IMR-90 (cell line): ENCODE measurements around the gene LTBP1. TPM values are rescaled to one million over a fixed set of nuclear protein-coding genes. Genes with fewer than 3 reads are reported as not detected.

Source experiments
- ATAC-seq: fragments of 200-7000 bp; cut with Tn5 transposase; 2 replicates; pipeline ENCODE4 v1.9.1; 2020; ENCODE audit warnings: low read depth, mild to moderate bottlenecking, moderate library complexity
- BruUV-seq: library from RNA; stranded (reverse); fragments of 400-500 nt; replicated peaks from 2 replicates; lab custom pipeline; 2021; lab: Mats Ljungman, UMichigan
- CTCF ChIA-PET: fragments of 300-600 bp; formaldehyde crosslinking; extraction: SDS; loops from one replicate; lab custom pipeline; 2021; ENCODE audit warnings: antibody characterized with exemption; lab: Yijun Ruan, JAX
- POLR2A ChIA-PET: fragments of 300-600 bp; sonication (Branson Sonifier 250); formaldehyde crosslinking; loops from one replicate; lab custom pipeline; 2022; ENCODE audit warnings: antibody characterized with exemption; ENCODE audit not compliant: unreplicated experiment; lab: Charles Lee
- DNase-seq: peaks from one replicate; pipeline ENCODE4 v3.0.0; 2013
- H2AFZ ChIP-seq: replicated peaks from 2 replicates; pipeline ENCODE3; 2013; ENCODE audit warnings: low read length, mild to moderate bottlenecking; ENCODE audit not compliant: poor library complexity
- H2AK5ac ChIP-seq: 2 replicates; pipeline ENCODE4 v1.6.1; 2013; ENCODE audit warnings: low read depth, low read length, inconsistent platforms
- H2AK9ac ChIP-seq: replicated peaks from 2 replicates; pipeline ENCODE3; 2013; ENCODE audit warnings: mild to moderate bottlenecking, low read depth, low read length, moderate library complexity; ENCODE audit not compliant: poor library complexity
- H2BK120ac ChIP-seq: 2 replicates; pipeline ENCODE4 v1.6.1; 2013; ENCODE audit warnings: low read depth, low read length, inconsistent platforms
- H2BK15ac ChIP-seq: 3 replicates; pipeline ENCODE4 v1.6.1; 2013; ENCODE audit warnings: low read depth, low read length, inconsistent platforms
- H2BK20ac ChIP-seq: 2 replicates; pipeline ENCODE4 v1.6.1; 2013; ENCODE audit warnings: low read depth, mild to moderate bottlenecking, inconsistent platforms, low read length, moderate library complexity
- H2BK5ac ChIP-seq: 2 replicates; pipeline ENCODE4 v1.6.1; 2013; ENCODE audit warnings: mild to moderate bottlenecking, low read depth, low read length, inconsistent platforms; ENCODE audit not compliant: poor library complexity, severe bottlenecking
- H3K14ac ChIP-seq: replicated peaks from 2 replicates; pipeline ENCODE4 v1.6.1; 2013; ENCODE audit warnings: low read depth, low read length, inconsistent platforms
- H3K18ac ChIP-seq: 2 replicates; pipeline ENCODE4 v1.6.1; 2013; ENCODE audit warnings: low read depth, low read length, control low read depth
- H3K23ac ChIP-seq: 2 replicates; pipeline ENCODE4 v1.6.1; 2013; ENCODE audit warnings: low read depth, low read length, inconsistent platforms
- H3K27ac ChIP-seq: 2 replicates; pipeline ENCODE4 v1.5.1; 2013; ENCODE audit warnings: mild to moderate bottlenecking, control low read depth, low read length; ENCODE audit not compliant: insufficient read depth
- H3K27me3 ChIP-seq: 2 replicates; pipeline ENCODE4 v1.6.1; 2013; ENCODE audit warnings: low read length; ENCODE audit not compliant: control insufficient read depth, insufficient read depth
- H3K36me3 ChIP-seq: 2 replicates; pipeline ENCODE4 v1.6.1; 2013; ENCODE audit warnings: low read length, mixed read lengths; ENCODE audit not compliant: control insufficient read depth, insufficient read depth
- H3K4ac ChIP-seq: 2 replicates; pipeline ENCODE4 v1.6.1; 2013; ENCODE audit warnings: low read depth, low read length, inconsistent platforms
- H3K4me1 ChIP-seq: 2 replicates; pipeline ENCODE4 v1.6.1; 2013; ENCODE audit warnings: low read length, mixed read lengths; ENCODE audit not compliant: control insufficient read depth, insufficient read depth
- H3K4me2 ChIP-seq: 2 replicates; pipeline ENCODE4 v1.6.1; 2013; ENCODE audit warnings: low read depth, mild to moderate bottlenecking, control low read depth, low read length, moderate library complexity
- H3K4me3 ChIP-seq: 2 replicates; pipeline ENCODE4 v1.5.1; 2013; ENCODE audit warnings: low read depth, mild to moderate bottlenecking, control low read depth, low read length, moderate library complexity; ENCODE audit not compliant: insufficient read depth
- H3K56ac ChIP-seq: 2 replicates; pipeline ENCODE4 v1.6.1; 2013; ENCODE audit warnings: low read length, inconsistent platforms; ENCODE audit not compliant: insufficient read depth; ENCODE audit errors: extremely low read depth
- H3K79me1 ChIP-seq, 2 experiments: 2 replicates each; pipeline ENCODE4 v1.6.1; 2013; ENCODE audit warnings: low read length in 2 of 2, inconsistent platforms in 1 of 2, low read depth in 1 of 2
- H3K9ac ChIP-seq: 2 replicates; pipeline ENCODE4 v1.6.1; 2013; ENCODE audit warnings: low read depth, low read length, control low read depth
- H3K9me1 ChIP-seq: 2 replicates; pipeline ENCODE4 v1.6.1; 2013; ENCODE audit warnings: low read length, inconsistent platforms; ENCODE audit not compliant: insufficient read depth
- H3K9me3 ChIP-seq: 2 replicates; pipeline ENCODE4 v1.6.1; 2013; ENCODE audit warnings: low read length; ENCODE audit not compliant: control insufficient read depth, insufficient read depth
- H4K20me1 ChIP-seq: 2 replicates; pipeline ENCODE4 v1.6.1; 2013; ENCODE audit warnings: low read length, inconsistent platforms; ENCODE audit not compliant: insufficient read depth
- H4K5ac ChIP-seq: 2 replicates; pipeline ENCODE4 v1.6.1; 2013; ENCODE audit warnings: mild to moderate bottlenecking, low read depth, low read length, control low read depth
- H4K8ac ChIP-seq, 2 experiments: 2 replicates each; pipeline ENCODE4 v1.6.1; 2013; ENCODE audit warnings: low read depth in 2 of 2, low read length in 2 of 2, control low read depth in 1 of 2, inconsistent platforms in 1 of 2
- H4K91ac ChIP-seq: 2 replicates; pipeline ENCODE4 v1.6.1; 2013; ENCODE audit warnings: low read depth, low read length, inconsistent platforms; ENCODE audit not compliant: insufficient read depth
- CEBPB ChIP-seq: IDR thresholded peaks from 2 replicates; pipeline ENCODE4 v1.6.1; 2012; ENCODE audit warnings: low read depth, low read length, improper control_type of control experiment
- CHD1 ChIP-seq: IDR thresholded peaks from 2 replicates; pipeline ENCODE4 v1.6.1; 2012; ENCODE audit warnings: low read depth, low read length, improper control_type of control experiment
- CTCF ChIP-seq: conservative IDR thresholded peaks from 2 replicates; pipeline ENCODE4 v1.5.1; 2012; ENCODE audit warnings: mild to moderate bottlenecking, low read depth, low read length, improper control_type of control experiment
- MAFK ChIP-seq: IDR thresholded peaks from 2 replicates; pipeline ENCODE4 v1.6.1; 2012; ENCODE audit warnings: low read depth, low read length, improper control_type of control experiment
- MAZ ChIP-seq: IDR thresholded peaks from 2 replicates; pipeline ENCODE4 v1.6.1; 2012; ENCODE audit warnings: low read depth, mild to moderate bottlenecking, low read length, improper control_type of control experiment, moderate library complexity, borderline replicate concordance
- MXI1 ChIP-seq: IDR thresholded peaks from 2 replicates; pipeline ENCODE4 v1.6.1; 2012; ENCODE audit warnings: low read depth, mild to moderate bottlenecking, low read length, moderate library complexity, borderline replicate concordance
- NFE2L2 ChIP-seq: fragments of 150-350 bp; IDR thresholded peaks from 2 replicates; pipeline ENCODE4 v1.6.1; 2016; ENCODE audit warnings: low read depth, mild to moderate bottlenecking, low read length
- POLR2A ChIP-seq: IDR thresholded peaks from 2 replicates; pipeline ENCODE4 v1.6.1; 2012; ENCODE audit warnings: mild to moderate bottlenecking, low read depth, low read length
- RAD21 ChIP-seq: IDR thresholded peaks from 2 replicates; pipeline ENCODE4 v1.6.1; 2012; ENCODE audit warnings: low read length, improper control_type of control experiment
- RCOR1 ChIP-seq: IDR thresholded peaks from 2 replicates; pipeline ENCODE4 v1.6.1; 2012; ENCODE audit warnings: mild to moderate bottlenecking, low read length, improper control_type of control experiment; ENCODE audit not compliant: insufficient replicate concordance
- RFX5 ChIP-seq: IDR thresholded peaks from 2 replicates; pipeline ENCODE4 v1.8.0; 2012; ENCODE audit warnings: low read depth, mild to moderate bottlenecking, low read length, moderate library complexity
- SMC3 ChIP-seq: fragments of 150-350 bp; IDR thresholded peaks from 2 replicates; pipeline ENCODE4 v1.6.1; 2016; ENCODE audit warnings: low read depth, mild to moderate bottlenecking, antibody characterized with exemption, low read length, moderate library complexity
- WGBS, 2 experiments: methylation state at CpG; one replicate each; pipeline versions ENCODE4 v1.1.5 to v1.1.7; 2013; ENCODE audit warnings: missing lambda C conversion rate in 2 of 2; ENCODE audit not compliant: insufficient read length in 1 of 2; ENCODE audit errors: extremely low coverage in 2 of 2; 5-methylcytosine and 5-hydroxymethylcytosine counted together
- dilution Hi-C: fragments of 300-500 bp; cut with HindIII; formaldehyde crosslinking; loops from one replicate; pipeline ENCODE4 v1.14.3; 2018; ENCODE audit warnings: low sequenced_read_pairs; ENCODE audit not compliant: unreplicated experiment
- in situ Hi-C: fragments of 300-500 bp; cut with MboI; formaldehyde crosslinking; loops from 3 replicates; pipeline ENCODE4 v1.14.3; 2019; ENCODE audit warnings: low sequenced_read_pairs, inconsistent platforms, mixed read lengths
- intact Hi-C: fragments of 100-400 bp; cut with micrococcal nuclease; formaldehyde crosslinking; loops from 2 replicates; pipeline ENCODE4 v1.10.0; 2022
- polyA plus RNA-seq, 3 experiments: library from polyadenylated mRNA; depleted of rRNA; stranded (reverse); fragments of >200 nt; gene quantifications; 2 replicates each; pipeline ENCODE4 v1.2.3, GENCODE V29; 2012; ENCODE audit warnings: low replicate concordance in 1 of 3
- total RNA-seq: library from RNA; depleted of rRNA; stranded (reverse); fragments of >200 nt; gene quantifications from 2 replicates; pipeline ENCODE4 v1.2.3, GENCODE V29; 2012
- TF ChIP-seq, protein P1 (sequence below): fragments of 150-350 bp; IDR thresholded peaks from 2 replicates; pipeline ENCODE4 v1.6.1; 2016; ENCODE audit warnings: low read depth, mild to moderate bottlenecking, low read length, moderate library complexity, borderline replicate concordance

The LTBP1 gene
- total and polyA plus RNA-seq, 2 of the 4 experiments (the other 2 are of a cell fraction), result 235 to 326 TPM

GRCh38 chr2:33275689-33276444, 329.1 kb downstream of the LTBP1 start (continued):
- no peak for TF ChIP-seq CHD1
- TF ChIP-seq RFX5, result no peak
- no peak for TF ChIP-seq MAFK

DNA sequence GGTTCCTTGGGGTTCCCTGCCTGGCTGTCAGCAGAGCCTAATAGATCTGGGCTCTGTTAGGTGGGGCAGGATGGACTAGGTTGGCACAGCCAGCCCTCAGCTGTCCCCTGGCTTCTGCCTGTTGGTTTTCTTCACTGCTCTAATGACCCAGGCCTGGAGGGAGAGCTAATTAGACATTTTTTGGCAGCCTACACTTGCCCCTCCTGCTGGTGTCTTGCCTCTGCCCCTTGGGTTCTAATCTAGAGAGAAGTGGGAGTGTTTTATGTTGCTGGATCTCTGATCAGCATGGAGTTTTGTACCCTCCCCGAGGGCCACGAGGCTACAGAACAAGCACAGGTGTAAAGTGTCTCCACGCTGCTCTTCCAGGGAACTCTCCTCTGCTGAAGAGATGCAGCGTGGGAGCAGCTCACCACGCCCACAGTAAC, 330.3 kb downstream of the LTBP1 start:
- no CpG with 5 or more reads among the region's 5 CpGs for WGBS, 2 experiments
- H4K5ac ChIP-seq, result no peak overlapping the region
- no peak overlapping the region for H3K14ac ChIP-seq
- peaks cover 5% of the 10 kb centered on the region; the same call in 1 of the 2 replicates for H3K9me1 ChIP-seq
- no peak overlapping the region for H3K9ac ChIP-seq
- in situ Hi-C loops, result no loop called here
- no peak overlapping the region for H3K4me2 ChIP-seq
- peaks cover 3% of the 10 kb centered on the region; the same call in 1 of the 2 replicates for H3K4me1 ChIP-seq
- H4K20me1 ChIP-seq, result no peaks in the 10 kb centered on the region
- no peak overlapping the region for H2AK9ac ChIP-seq
- peak overlapping the region; percentile 46; the same call in 1 of the 2 replicates for H2AK5ac ChIP-seq
- no peak overlapping the region for H2BK5ac ChIP-seq
- H2BK15ac ChIP-seq, result no peak overlapping the region
- 0 out of 2 replicates have a peak overlapping the region, but pooled peaks have one; percentile 20 for H4K91ac ChIP-seq
- H3K27me3 ChIP-seq, result no peaks in the 10 kb centered on the region
- peak overlapping the region in 1 of 2 experiments; percentile 56; a peak in 1 of 4 replicates for H4K8ac ChIP-seq
- dilution Hi-C loops, result no loop called here
- DNase-seq, result no peak
- CTCF ChIA-PET, result no interaction called here
- H2BK20ac ChIP-seq, result no peak overlapping the region
- H2AFZ ChIP-seq, result no peak overlapping the region
- 0 out of 2 replicates have a peak overlapping the region, but pooled peaks have one; percentile 49 for H3K23ac ChIP-seq
- peaks cover 47% of the 10 kb centered on the region for H3K36me3 ChIP-seq
- intact Hi-C loops, result loop anchor here (5.0 kb wide), 1 partner anchor 85 kb away; no protein-coding TSS in a partner anchor
- no peak overlapping the region for H3K18ac ChIP-seq
- H3K56ac ChIP-seq, result no peak overlapping the region
- peak overlapping the region; percentile 56 for H3K4ac ChIP-seq
- no peak overlapping the region for H3K4me3 ChIP-seq
- peaks cover 6 to 23% of the 10 kb centered on the region in 2 experiments for H3K79me1 ChIP-seq
- no TSS peak for BruUV-seq
- no peak overlapping the region for H3K27ac ChIP-seq
- no peak for ATAC-seq
- POLR2A ChIA-PET, result no interaction called here
- no peaks in the 10 kb centered on the region for H3K9me3 ChIP-seq
- H2BK120ac ChIP-seq, result peak overlapping the region; percentile 24; the same call in 1 of the 2 replicates
- TF ChIP-seq NFE2L2 (no peak), MXI1 (no peak), SMC3 (no peak), POLR2A (no peak), CHD1 (no peak), RAD21 (no peak), CTCF (no peak), CEBPB (no peak), MAZ (no peak), RCOR1 (no peak)
- TF ChIP-seq, protein P1, sequence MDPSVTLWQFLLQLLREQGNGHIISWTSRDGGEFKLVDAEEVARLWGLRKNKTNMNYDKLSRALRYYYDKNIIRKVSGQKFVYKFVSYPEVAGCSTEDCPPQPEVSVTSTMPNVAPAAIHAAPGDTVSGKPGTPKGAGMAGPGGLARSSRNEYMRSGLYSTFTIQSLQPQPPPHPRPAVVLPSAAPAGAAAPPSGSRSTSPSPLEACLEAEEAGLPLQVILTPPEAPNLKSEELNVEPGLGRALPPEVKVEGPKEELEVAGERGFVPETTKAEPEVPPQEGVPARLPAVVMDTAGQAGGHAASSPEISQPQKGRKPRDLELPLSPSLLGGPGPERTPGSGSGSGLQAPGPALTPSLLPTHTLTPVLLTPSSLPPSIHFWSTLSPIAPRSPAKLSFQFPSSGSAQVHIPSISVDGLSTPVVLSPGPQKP, result no peak
